Activated B cell treated with CpG ODN at 0.5 μM for 24 hours (primary cell): ENCODE results near the gene ANKLE1. TPM values are rescaled to one million over a fixed set of nuclear protein-coding genes. Genes with fewer than 3 reads are reported as not detected.

Experiments
- ATAC-seq: fragments of 200-7000 bp; cut with Tn5 transposase; one replicate; pipeline ENCODE4 v1.10.0; 2021; ENCODE audit warnings: low read depth, mild to moderate bottlenecking, moderate library complexity
- CTCF ChIA-PET: fragments of 350-600 bp; sonication (Branson Sonifier 250); formaldehyde crosslinking; loops from one replicate; lab custom pipeline; 2021; ENCODE audit warnings: antibody characterized with exemption; lab: Charles Lee
- POLR2A ChIA-PET: fragments of 350-600 bp; sonication (Branson Sonifier 250); formaldehyde crosslinking; loops from one replicate; lab custom pipeline; 2021; ENCODE audit warnings: antibody characterized with exemption; lab: Charles Lee
- DNase-seq: peaks from one replicate; pipeline ENCODE4 v3.0.0; 2022
- H3K27ac Mint-ChIP-seq: one replicate; pipeline ENCODE4 v1.8.0; 2020; ENCODE audit warnings: mixed read lengths
- H3K27me3 Mint-ChIP-seq: one replicate; pipeline ENCODE4 v1.8.0; 2021; ENCODE audit warnings: mixed read lengths
- H3K36me3 Mint-ChIP-seq: one replicate; pipeline ENCODE4 v1.8.0; 2021; ENCODE audit warnings: low read depth, mixed read lengths
- H3K4me1 Mint-ChIP-seq: one replicate; pipeline ENCODE4 v1.8.0; 2021; ENCODE audit warnings: mixed read lengths
- H3K4me3 Mint-ChIP-seq: one replicate; pipeline ENCODE4 v1.8.0; 2020; ENCODE audit warnings: mild to moderate bottlenecking, mixed read lengths
- H3K9me3 Mint-ChIP-seq: one replicate; pipeline ENCODE4 v1.8.0; 2020; ENCODE audit warnings: mixed read lengths
- intact Hi-C: fragments of 100-400 bp; cut with micrococcal nuclease; formaldehyde crosslinking; loops from one replicate; pipeline ENCODE4 v1.15.1; 2024
- total RNA-seq: library from RNA; stranded (reverse); gene quantifications from 2 replicates; pipeline ENCODE4 v1.2.3, GENCODE V29; 2022
- TF ChIP-seq, protein P1 (sequence below): fragments of 200-600 bp; IDR thresholded peaks from one replicate; pipeline ENCODE4 v1.8.0; 2022; ENCODE audit warnings: antibody characterized with exemption, mild to moderate bottlenecking

Gene ANKLE1
- total RNA-seq, 1 donor from 2014 or later, result 9.1 TPM

DNA sequence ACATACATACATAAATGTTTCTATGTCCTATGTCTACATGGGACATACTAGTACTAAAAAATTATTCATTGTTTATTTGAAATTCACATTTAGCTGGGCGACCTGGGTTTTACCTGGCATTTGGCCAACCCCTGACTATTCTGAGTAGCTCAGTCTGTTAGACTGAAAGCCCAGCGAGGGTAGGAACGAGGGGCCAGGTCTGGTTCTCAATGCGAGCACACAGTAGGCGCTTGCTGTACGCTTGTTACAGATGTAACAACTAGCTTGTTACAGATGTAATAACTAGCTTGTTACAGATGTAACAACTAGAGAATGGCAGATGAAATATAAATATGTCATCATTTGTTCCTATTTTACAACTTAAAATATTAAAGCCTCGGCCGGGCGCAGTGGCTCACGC, 53.9 kb downstream of the ANKLE1 start:
- H3K9me3 Mint-ChIP-seq, result no peaks in the 10 kb centered on the region
- ChIA-PET POLR2A (interaction anchor here (0.6 to 1.6 kb wide), 6 partner anchors 9 to 109 kb away, joined by 3 to 13 read pairs (median 6); partner anchors contain the start of genes ABHD8, DDA1, MRPL34 and MVB12A), CTCF (interaction anchor here (1.2 to 1.7 kb wide), 2 partner anchors 30 to 52 kb away, joined by 3 read pairs; partner anchors contain the start of gene MRPL34)
- ATAC-seq (no peak), DNase-seq (no peak)
- intact Hi-C loops, result loop anchor here (10.0 kb wide), 1 partner anchor 419 kb away; the partner anchor contains the start of gene FCHO1
- H3K27ac Mint-ChIP-seq, result no peak overlapping the region
- peaks cover 38% of the 10 kb centered on the region for H3K4me1 Mint-ChIP-seq
- H3K36me3 Mint-ChIP-seq, result peaks cover 18% of the 10 kb centered on the region
- no peak overlapping the region for H3K4me3 Mint-ChIP-seq
- H3K27me3 Mint-ChIP-seq, result peaks cover 4% of the 10 kb centered on the region
- TF ChIP-seq, protein P1, sequence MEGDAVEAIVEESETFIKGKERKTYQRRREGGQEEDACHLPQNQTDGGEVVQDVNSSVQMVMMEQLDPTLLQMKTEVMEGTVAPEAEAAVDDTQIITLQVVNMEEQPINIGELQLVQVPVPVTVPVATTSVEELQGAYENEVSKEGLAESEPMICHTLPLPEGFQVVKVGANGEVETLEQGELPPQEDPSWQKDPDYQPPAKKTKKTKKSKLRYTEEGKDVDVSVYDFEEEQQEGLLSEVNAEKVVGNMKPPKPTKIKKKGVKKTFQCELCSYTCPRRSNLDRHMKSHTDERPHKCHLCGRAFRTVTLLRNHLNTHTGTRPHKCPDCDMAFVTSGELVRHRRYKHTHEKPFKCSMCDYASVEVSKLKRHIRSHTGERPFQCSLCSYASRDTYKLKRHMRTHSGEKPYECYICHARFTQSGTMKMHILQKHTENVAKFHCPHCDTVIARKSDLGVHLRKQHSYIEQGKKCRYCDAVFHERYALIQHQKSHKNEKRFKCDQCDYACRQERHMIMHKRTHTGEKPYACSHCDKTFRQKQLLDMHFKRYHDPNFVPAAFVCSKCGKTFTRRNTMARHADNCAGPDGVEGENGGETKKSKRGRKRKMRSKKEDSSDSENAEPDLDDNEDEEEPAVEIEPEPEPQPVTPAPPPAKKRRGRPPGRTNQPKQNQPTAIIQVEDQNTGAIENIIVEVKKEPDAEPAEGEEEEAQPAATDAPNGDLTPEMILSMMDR, result no peak

Other genes starting within 250 kb of the ANKLE1 start
- gene HAUS8, start 206.4 kb upstream of the ANKLE1 start, total RNA-seq, result 15.8 and 17.8 TPM in 2 replicates
- gene MYO9B, start 206.1 kb upstream of the ANKLE1 start, total RNA-seq, result 217 and 239 TPM in 2 replicates
- gene USE1, start 66.5 kb upstream of the ANKLE1 start, total RNA-seq, result 41.9 and 43.4 TPM in 2 replicates
- gene OCEL1, start 55.7 kb upstream of the ANKLE1 start, total RNA-seq, result 22.4 and 25.8 TPM in 2 replicates
- gene NR2F6, start 36.0 kb upstream of the ANKLE1 start, total RNA-seq, result 4.3 and 4.6 TPM in 2 replicates
- 0.42 and 0.44 TPM in 2 replicates for gene USHBP1, start 17.2 kb upstream of the ANKLE1 start, total RNA-seq
- 121 and 135 TPM in 2 replicates for gene BABAM1, start 14.5 kb upstream of the ANKLE1 start, total RNA-seq
- 5.4 and 6.6 TPM in 2 replicates for gene ABHD8, start 21.5 kb downstream of the ANKLE1 start, total RNA-seq
- gene MRPL34, start 24.0 kb downstream of the ANKLE1 start, total RNA-seq, result 38.2 and 46.1 TPM in 2 replicates
- gene DDA1, start 27.7 kb downstream of the ANKLE1 start, total RNA-seq, result 31.1 and 31.7 TPM in 2 replicates
- gene ANO8, start 53.0 kb downstream of the ANKLE1 start, total RNA-seq, result 2.1 and 2.2 TPM in 2 replicates
- gene GTPBP3, start 55.7 kb downstream of the ANKLE1 start, total RNA-seq, result 32.4 and 40.2 TPM in 2 replicates
- 0.84 TPM in 1 of 2 replicates, not detected in the other for gene PLVAP, start 95.4 kb downstream of the ANKLE1 start, total RNA-seq
- gene CCDC194, start 112.3 kb downstream of the ANKLE1 start, total RNA-seq, result 1.7 and 3.9 TPM in 2 replicates
- 120 and 121 TPM in 2 replicates for gene BST2, start 123.7 kb downstream of the ANKLE1 start, total RNA-seq
- gene MVB12A, start 138.1 kb downstream of the ANKLE1 start, total RNA-seq, result 22.8 and 23.3 TPM in 2 replicates
- gene TMEM221, start 166.8 kb downstream of the ANKLE1 start, total RNA-seq, result not detected in 2 replicates
- not detected in 2 replicates for gene NXNL1, start 179.0 kb downstream of the ANKLE1 start, total RNA-seq
- gene SLC27A1, start 188.6 kb downstream of the ANKLE1 start, total RNA-seq, result 4.3 and 4.6 TPM in 2 replicates
- gene PGLS, start 229.7 kb downstream of the ANKLE1 start, total RNA-seq, result 107 and 111 TPM in 2 replicates